Activated CD4-positive, alpha-beta T cell treated with anti-CD3 and anti-CD28 coated beads, Interleukin-10, Interleukin-2, amounts not matched to agents 100 ng/mL and 50 ng/mL, durations not matched to agents 16 hours and 8 hours (primary cell): ENCODE data around the gene DAPP1.
"Not testable (repeated sequence)": the region's sequence is repeated elsewhere in the genome, so short reads cannot be mapped to it uniquely, and the experiment has no call there.

Source experiments
- DNase-seq: peaks from one replicate; pipeline ENCODE4 v3.0.0-alpha.2; 2020

The DAPP1 gene

DNA sequence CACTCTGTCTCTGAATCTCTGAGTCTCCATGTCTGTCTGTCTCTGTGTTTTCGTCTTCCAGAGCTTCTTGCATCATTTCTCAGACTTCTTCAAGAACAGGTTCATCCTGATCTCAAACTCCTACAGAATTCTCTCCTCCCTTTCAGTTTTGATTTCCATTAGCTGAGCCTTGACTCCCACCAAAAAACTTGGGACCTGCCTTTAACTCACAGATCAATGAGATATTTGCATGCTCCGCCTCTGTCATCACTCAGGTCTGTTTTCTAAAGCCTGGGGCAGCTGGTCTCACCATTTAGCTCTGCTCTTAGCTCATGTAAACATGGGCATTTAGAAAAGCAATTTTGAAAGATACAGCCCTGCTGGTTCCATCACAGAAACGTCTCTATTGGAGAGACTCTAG is 8.6 kb downstream of the DAPP1 start:
- no peak for DNase-seq

DNA sequence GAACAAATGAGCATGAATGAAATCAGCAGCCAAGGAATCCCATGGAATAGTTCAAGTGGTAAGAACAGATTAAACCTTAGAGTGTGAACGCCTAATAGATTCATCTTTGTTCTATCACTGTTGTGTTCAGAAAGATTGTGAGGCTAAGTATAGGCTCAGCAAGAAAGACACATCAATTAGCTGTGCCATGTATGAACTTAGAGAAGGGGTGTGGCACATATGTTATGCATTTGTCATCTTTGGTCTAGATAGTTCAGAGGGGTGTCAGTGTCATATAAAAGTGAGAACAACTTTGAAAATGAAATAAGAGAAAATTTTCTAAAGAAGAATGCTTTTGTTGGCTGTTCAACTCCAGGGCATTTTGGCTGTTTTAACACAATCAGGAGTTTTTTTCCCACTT is 9.4 kb downstream of the DAPP1 start:
- no peak for DNase-seq

DNA sequence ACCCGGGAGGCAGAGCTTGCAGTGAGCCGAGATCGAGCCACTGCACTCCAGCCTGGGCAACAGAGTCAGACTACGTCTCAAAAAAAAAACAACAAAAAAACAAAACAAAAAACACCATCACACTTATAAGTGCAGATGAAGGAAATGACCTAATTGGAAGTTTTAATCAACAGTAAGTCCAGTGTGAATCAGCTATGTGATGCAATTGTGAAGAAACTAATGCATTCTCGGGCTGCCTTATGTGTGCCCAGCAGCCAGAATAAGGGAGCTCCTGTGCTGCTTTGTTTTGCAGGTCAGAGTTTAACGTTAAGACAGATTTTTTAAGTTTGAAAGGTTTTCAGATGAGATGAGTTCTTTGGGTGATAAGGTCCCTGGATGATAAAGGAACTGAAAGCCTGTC is 10.8 kb downstream of the DAPP1 start:
- no peak for DNase-seq

DNA sequence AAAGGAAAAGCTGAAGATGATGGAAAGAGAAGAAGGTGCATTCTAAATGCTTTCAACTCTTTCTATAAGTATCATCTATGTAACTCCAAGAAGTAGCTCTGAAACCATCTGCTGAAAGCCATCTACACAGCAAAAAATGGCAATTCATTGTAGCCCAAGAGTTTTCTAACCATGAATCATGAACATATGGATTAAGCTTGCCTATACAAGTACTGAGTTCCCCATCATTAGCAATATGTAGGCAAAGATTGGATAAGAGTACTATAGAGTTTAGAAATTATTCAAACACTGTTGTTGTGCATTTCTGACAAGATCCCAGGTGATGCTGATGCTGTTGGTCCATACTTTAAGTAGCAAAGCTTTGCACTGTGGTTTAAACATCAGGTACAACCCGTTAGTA is 11.2 kb downstream of the DAPP1 start:
- no peak for DNase-seq

DNA sequence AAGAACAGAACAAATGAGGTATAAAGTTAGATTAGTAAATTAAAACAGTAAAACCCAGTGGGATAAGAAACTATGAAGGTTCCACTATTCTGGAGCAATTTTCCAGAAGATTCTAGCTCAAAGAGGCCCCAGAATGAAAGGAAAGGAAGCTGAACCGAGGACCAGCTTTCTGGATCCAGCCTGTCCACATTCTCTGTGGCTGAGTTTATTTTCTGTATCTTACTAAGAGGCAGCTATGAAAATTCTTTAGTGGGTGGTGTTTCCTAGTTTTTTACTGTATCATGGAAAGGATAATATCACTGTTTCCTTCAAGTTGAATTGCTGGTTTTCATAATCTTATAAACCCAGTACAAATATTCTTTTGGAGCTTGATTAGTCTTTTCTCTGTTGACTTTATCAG is 11.8 kb downstream of the DAPP1 start:
- no peak for DNase-seq

DNA sequence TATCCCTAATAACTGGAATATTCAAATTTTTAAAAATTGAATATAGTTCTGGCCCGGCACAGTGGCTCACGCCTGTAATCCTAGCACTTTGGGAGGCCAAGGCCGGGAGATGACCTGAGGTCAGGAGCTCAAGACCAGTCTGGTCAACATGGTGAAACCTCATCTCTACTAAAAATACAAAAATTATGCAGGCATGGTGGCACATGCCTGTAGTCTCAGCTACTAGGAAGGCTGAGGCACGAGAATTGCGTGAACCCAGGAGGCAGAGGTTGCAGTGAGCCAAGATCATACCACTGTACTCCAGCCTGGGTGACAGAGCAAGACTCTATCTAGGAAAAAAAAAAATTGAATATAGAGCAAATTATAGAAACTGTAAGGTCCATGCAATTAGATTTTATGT is 13.4 kb downstream of the DAPP1 start:
- DNase-seq: not testable (repeated sequence)

DNA sequence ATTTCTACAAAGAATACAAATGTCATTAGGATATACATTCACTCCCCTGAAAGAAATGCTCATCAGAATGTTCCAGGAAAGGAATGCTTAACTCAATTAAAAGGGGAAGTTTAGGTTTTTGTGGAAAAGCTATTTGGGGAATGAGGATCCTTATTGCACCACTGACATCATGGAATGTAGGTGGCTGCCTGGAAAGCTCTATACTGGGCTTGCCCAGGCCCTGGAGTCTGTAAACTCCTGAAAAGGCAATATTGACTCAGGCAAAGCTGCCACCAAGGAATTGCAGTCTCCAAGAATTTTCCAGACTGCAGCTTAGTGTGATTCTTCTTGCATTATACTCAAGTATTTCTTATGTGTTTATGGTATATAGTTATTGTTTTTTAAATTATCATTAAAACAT is 15.7 kb downstream of the DAPP1 start:
- no peak for DNase-seq

DNA sequence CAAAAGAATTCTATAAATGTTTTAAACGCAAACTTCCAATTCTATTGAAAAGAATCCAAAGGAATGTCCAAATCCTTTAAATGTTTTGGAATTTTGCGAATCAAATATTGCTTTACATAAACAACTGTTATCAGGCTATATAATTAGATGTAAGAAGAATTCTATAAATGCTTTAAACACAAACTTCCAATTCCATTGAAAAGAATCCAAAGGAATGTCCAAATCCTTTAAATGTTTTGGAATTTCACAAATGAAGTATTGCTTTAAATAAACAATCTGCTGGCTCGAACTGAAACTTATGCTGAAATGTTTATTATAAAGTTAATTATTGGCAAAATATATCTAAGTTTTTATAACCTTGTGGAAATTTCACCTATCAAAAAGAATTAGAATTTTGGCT is 16.1 kb downstream of the DAPP1 start:
- no peak for DNase-seq

DNA sequence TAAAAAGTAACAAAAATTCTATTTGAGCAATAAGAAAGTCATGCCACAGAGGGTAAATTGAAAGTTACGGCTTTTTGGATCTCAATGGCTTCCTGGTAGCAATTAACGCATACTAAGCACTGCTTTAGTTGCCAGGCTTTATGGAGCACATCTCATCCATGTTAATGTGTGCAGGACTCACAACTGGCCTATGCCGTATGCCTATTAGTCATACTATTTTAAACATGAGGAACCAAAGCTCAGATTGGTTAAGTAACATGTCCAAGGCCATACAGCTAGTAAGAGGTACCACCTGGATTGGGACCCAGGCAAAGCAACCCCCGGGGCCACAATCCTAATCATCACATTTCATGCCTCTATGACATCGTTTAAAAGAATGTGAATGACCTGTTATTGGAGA is 17.1 kb downstream of the DAPP1 start:
- DNase-seq: no peak

DNA sequence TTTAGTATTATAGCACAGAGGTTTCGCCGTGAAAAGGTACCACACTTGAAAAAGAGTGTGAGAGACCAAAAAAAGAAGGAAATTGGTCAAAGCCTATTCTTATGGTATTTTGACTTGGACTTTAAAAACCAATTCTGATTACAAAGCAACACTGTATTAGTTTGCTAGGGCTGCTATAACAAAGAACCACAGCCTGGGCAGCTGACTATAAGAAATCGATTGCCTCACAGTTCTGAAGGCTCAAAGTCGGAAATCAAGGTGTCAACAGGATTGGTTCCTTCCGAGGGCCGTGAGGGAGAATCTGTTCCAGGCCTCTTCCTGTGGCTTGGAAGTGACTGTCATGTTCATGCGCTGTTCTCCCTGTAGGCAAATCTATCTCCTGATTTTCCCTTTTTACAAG is 17.9 kb downstream of the DAPP1 start:
- no peak for DNase-seq

DNA sequence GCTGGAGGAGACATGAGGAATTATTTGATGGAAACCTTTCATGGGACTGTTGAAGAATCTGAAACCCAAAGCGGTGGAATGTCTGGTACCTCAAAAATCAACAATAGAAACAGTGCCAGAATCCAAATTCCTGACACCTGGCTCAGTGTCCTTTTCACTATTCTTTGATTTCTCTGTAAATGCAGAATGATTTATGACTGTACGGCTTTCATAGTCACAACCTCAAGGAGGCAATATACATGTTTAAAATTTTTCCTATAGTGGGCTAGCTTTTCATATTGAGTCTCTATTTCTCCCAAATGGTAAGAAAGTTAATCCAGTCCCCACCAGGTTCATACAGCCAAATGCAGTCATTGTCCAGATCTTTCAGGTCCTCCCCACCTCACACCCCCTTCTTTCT is 19.3 kb downstream of the DAPP1 start:
- no peak for DNase-seq

DNA sequence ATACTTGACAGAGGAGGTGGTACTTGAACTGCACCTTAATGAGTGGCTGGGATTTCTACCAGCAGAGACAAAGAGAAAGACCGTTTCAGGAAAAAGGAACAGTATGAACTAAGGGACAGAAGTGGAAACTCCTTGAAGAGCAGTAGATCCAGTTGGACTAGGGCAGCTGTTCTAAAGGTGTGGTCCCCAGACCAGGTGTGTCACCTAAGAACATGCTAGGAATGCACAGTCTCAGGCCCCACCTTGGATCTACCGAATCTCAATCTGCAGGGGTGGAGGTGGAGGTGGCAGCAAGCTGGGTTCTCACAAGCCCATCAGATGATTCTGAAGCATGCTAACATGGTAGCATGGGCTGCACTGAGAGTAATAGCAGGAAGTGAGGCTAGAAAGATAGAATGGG is 22.3 kb downstream of the DAPP1 start:
- no peak for DNase-seq

DNA sequence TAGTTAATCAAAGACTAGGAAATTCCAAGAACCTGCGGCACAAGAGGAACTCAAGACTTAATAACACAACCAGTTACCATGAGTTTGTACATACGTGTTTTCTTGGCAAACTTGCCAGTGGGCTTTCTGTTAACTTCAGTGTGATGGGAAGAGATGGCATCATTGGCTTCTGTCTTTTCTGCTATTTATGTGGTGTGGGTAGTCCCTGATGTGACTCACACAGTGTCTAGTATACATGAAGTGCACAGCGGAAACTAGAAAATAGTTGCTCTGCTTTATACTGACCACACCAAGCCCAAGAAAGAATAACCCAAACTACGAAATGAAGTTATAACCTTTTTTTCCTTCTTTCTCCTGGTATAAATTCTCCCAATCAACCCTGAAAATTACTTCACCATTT is 24.5 kb downstream of the DAPP1 start:
- DNase-seq: no peak

DNA sequence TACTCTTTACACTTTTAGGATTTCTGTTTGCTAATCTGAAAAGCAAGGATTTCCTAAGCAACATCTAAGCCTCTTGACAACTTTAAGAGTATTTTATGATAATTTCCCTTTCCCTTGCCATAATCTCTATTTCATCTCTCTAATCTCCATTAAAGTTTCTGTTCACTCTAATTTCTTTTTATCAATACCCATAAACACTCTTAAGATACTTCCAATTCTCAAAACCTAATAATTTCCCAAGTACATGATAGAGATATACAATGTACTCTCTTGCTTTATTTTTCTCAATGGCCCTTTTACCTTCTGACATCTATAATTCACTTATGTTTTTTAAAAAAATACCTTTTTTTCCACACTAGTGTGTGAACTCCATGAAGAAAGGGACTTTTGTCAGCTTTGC is 26.8 kb downstream of the DAPP1 start:
- DNase-seq: no peak

DNA sequence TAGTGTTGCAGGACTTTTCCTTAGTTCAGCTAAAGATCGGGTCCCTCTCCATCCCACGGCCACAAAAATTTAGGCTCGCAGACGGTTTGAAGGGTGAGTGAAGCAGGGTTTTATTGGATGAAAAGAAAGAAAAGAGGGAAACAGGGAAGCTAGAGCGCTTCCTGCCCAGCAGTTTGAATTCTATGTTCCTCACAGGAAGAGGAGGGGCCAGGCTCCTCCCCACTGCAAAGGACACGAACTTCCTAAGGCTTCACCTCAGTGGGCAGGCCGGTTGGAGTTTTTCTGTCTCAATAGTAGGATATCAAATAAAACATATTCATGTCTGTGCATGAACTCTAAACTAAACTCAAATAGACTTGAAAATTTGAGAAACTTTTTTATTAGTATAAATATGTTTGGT is 27.4 kb downstream of the DAPP1 start:
- DNase-seq: no peak

DNA sequence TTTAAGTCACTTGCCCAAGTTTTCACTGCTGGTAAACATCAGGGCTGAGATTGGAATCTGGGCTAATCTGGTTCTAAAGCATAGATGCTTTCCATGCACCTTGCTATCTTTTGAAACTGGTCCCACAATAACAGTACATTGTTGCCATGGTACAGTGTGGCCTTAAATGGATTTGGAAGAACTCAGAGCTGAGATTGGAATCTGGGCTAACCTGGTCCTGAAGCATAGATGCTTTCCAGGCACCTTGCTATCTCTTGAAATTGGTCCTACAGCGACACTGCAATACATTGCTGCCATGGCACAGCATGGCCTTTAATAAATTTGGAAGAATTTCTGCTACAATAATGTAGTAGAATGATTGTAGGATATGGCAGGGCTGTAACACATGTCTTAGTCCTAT is 28.6 kb downstream of the DAPP1 start:
- DNase-seq: no peak

DNA sequence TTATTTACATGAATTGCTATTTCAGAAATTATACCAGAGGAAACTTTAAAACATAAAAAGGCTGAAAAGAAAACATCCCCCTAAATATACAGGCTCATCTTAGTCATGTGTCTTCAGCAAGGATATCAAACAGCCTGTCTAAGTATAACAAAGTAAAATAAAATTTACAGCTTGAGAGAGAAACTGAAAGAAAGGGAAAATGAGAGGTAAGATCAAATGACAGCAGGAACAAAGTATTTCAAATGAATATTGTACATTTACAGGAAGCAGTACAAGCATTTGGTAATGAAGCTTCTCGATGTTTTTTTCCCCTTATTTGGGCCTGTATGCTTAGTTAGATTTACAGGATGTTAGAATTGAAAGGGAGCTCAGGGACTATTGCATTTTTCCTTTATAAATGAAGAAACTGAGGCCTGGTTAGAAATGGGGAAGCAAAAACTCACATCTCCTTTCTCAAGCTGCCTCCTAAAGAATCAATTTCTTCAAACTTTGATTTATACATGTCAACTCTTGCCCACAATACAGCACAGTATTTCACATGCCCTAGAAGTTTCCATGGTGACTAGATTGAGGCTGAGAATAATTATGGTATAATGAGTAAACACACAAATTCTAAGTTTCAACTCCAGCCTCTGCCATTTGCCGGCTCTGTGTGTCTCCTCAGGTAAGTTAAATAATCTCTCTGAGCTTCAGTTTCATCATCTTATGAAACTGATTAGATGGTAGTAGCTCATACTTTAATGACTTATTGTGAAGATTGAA is 29.3 kb downstream of the DAPP1 start:
- DNase-seq: no peak

DNA sequence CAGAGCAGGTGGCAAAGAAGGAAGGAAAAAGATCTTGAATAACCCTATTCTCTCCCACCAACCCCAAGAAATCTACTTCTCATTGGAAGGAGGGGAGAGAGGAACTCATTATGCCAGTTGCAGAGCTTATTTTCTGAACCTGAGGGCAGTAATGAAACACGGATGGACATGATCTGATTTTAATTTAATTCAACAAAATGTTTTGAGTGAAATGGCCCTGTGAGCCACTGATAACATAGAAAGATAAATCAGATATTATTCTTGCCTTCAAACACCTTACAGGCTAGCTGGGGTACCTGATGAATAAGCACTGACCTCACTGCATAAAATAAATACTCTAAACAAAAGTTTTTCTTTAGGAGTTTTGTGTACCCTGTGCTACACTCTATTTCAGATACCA is 30.3 kb downstream of the DAPP1 start:
- no peak for DNase-seq

DNA sequence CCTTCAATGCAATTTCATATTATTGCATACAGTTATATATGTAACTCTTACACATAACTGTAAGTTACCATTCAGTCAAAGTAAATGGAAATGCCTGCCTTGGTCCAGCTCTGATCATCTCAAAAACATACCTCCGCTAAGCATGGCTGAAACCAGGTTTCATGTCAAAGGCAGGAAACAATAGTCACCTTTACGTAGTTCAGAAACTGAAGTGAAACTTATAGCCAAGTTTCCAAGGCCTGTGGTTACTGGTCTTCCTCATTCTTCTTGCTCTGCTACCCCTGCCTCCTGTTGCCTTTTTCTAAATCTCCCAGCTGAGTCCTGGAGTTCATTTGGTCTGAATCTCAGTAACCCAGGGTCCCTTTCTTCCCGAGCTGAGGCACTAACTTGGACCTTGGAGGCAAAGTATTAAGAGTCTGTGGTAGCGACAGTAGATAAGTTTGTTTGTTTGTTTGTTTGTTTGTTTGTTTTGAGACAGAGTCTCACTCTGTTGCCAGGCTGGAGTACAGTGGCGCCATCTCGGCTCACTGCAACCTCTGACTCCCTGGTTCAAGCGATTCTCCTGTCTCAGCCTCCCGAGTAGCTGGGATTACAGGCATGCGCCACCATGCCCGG is 30.8 kb downstream of the DAPP1 start:
- peak; percentile 82 for DNase-seq

DNA sequence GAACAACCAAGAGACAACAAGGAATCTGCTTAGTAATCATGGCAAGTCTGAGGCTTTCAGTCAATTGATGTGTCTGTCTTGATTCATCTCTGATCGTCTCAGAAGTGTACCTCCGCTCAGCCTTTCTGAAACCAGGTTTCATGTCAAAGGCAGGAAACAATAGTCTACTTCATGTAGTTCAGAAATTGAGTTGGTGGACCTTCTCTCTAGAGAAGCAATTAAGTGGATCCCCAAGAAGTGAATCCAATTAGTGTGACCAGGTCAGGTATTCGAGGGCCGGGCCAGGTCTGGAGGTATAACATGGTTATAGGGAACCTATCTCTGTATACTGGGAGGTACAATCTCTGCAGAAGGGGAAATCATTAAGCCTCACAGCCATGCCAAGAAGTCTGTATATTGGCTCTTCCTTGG is 32.0 kb downstream of the DAPP1 start:
- DNase-seq: peak; percentile 88

DNA sequence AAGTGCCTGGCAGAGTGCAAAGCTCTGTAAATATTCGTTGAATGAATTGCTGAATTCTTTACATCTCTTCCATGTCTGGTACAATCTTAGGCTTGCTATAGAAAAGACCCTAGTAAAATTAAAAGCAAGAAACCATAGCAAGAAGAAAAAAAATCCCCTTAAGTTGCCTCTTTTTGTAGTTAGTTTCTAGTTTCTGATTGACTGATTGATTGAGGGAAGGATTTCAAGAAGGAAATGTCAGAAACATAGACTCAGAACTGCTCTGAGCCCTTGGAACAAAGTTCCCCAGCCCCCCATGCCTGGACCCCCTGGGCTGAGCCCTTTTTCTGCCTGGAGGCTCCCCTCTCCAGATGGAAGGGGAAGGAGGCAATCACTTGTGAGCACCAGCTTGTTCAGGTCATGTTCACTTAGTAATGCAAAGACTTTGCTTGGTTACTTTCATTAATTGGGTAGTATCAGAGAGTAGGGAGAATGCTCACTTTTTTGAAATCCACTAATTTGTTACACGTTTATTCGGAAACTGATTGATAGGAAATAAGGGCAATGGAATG is 35.6 kb downstream of the DAPP1 start:
- DNase-seq: peak; percentile 65

DNA sequence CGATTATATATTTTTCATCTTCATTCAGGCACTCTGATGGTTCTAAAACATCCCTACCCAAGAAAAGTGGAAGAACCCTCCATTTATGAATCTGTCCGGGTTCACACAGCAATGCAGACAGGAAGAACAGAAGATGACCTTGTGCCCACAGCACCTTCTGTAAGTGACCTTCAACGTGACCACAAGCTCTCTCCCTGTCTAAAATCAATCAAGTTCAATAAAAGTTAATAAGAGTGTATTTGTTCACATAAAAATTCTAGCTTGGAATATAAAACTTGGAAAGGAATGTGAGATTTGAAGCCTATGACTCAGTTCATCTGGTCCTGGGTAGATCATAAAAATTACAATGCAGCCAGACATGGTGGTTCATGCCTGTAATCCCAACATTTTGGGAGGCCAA is 36.6 kb downstream of the DAPP1 start:
- no peak for DNase-seq

DNA sequence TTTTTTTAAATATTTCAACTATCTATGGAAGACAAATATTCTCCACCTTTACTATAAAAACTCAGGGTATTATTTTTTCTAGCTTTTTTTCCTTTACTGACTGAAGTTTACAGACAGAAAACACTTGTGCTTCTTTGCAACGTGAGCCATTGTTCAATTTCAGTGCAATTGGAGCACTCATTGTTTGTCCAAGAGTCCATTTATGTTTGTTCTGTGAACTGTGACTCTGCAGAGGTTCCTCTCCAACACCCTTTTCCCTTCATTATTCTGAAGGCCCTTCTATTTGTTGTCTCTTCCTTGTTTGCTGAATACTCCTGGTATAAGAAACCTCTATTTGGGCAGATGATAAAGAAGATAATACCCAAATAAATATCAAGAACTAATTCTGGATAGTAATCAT is 37.4 kb downstream of the DAPP1 start:
- no peak for DNase-seq

DNA sequence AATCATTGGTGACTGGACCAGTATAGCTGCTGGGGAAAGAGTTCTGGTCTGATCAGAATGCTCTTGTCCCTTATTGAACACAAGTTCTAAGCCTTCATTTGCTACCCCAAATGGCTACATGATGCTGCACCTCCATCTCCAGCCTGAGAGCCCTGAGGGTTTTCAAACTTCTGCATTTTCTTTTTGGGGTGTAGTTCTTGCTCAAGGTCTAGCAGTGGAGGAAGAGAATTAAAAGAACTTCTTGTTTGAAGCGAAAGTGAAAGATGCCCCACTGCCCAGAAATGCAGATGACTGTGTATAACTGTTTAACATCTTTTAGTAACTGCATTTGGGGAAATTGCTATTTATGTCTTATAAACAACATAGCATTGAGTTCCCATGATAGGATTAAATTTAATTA is 39.1 kb downstream of the DAPP1 start:
- DNase-seq: peak; percentile 64

DNA sequence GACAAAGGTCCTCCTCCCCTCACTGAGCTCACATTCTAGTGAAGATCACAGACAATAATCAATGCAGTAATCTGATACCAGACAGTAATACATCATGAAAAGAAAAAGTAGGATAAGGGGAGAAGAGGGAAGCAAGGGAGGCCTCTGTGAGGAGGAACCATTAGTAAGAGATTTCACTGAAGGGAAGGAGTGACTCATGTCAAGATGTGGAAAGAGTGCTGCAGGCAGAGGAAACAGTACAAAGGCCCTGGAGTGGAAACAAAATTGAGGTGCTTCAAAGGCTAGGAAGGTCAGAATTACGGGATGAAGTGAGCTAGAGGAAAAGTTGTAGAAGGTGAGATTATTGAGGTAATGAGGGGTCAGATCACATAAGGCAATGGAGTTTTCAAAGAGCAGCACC is 39.5 kb downstream of the DAPP1 start:
- peak; percentile 76 for DNase-seq
